Suppressor macrophage (primary cell): Measurements from ENCODE around the gene DOK7.
"Not testable (repeated sequence)": the region's sequence is repeated elsewhere in the genome, so short reads cannot be mapped to it uniquely, and the experiment has no call there.

Experiments
- DNase-seq, 4 experiments: peaks; one replicate each; pipeline ENCODE4 v3.0.0-alpha.2; 2020 to 2022

DOK7 gene

GRCh38 chr4:3442959-3443749 lies 20.0 kb upstream of the DOK7 start:
- DNase-seq = peak; percentile 55 to 78 (median 72)

- DNase-seq = no peak
Observed at GRCh38 chr4:3443750-3444309, 19.3 kb upstream of the DOK7 start.

GRCh38 chr4:3444351-3445110 lies 18.6 kb upstream of the DOK7 start:
- DNase-seq = no peak

GRCh38 chr4:3445111-3445820 lies 17.8 kb upstream of the DOK7 start:
- no peak for DNase-seq

- DNase-seq = no peak
Observed at GRCh38 chr4:3445829-3446545, 17.1 kb upstream of the DOK7 start.

GRCh38 chr4:3446631-3447320 lies 16.3 kb upstream of the DOK7 start:
- no peak for DNase-seq

GRCh38 chr4:3447431-3448395 lies 15.4 kb upstream of the DOK7 start:
- DNase-seq = no peak

GRCh38 chr4:3449047-3449573 lies 14.0 kb upstream of the DOK7 start:
- no peak for DNase-seq

- DNase-seq = no peak
Observed at GRCh38 chr4:3449574-3450534, 13.3 kb upstream of the DOK7 start.

- no peak for DNase-seq
Observed at GRCh38 chr4:3450643-3451042, 12.5 kb upstream of the DOK7 start.

GRCh38 chr4:3451956-3452355 lies 11.2 kb upstream of the DOK7 start:
- DNase-seq = no peak

- peak in 3 of 4 experiments; percentile 11 to 42 (median 20) for DNase-seq
Observed at GRCh38 chr4:3452376-3452775, 10.7 kb upstream of the DOK7 start.

- DNase-seq = not testable (repeated sequence)
Observed at GRCh38 chr4:3455596-3455995, 7.5 kb upstream of the DOK7 start.

GRCh38 chr4:3458371-3458770 lies 4.7 kb upstream of the DOK7 start:
- DNase-seq = no peak

GRCh38 chr4:3459156-3459555 lies 4.0 kb upstream of the DOK7 start:
- not testable (repeated sequence) for DNase-seq

- DNase-seq = no peak
Observed at GRCh38 chr4:3460926-3461325, 2.2 kb upstream of the DOK7 start.

GRCh38 chr4:3461515-3462291 lies 1.4 kb upstream of the DOK7 start:
- DNase-seq = no peak

- DNase-seq = no peak
Observed at GRCh38 chr4:3462321-3462789, 751 bp upstream of the DOK7 start.
